Activated T-helper 1 cell treated with anti-CD3 and anti-CD28 coated beads, Interleukin-2, amount 50 U/mL, for 16 hours (primary cell): ENCODE data around the gene SLC16A11.
"Not testable (repeated sequence)": the region's sequence is repeated elsewhere in the genome, so short reads cannot be mapped to it uniquely, and the experiment has no call there.

Source experiments
- DNase-seq, 2 donors: peaks; one replicate each; pipeline ENCODE4 v3.0.0-alpha.2; 2020; ENCODE audit warnings: low read depth in 1 of 2, low spot score in 1 of 2

SLC16A11 gene

GRCh38 chr17:7011942-7012254 is 32.0 kb downstream of the SLC16A11 start:
- DNase-seq: no peak

- DNase-seq: no peak
Measured at GRCh38 chr17:7011415-7011814, 32.5 kb downstream of the SLC16A11 start.

- no peak for DNase-seq
Measured at GRCh38 chr17:7010523-7010922, 33.4 kb downstream of the SLC16A11 start.

- DNase-seq: no peak
Measured at GRCh38 chr17:7007143-7007542, 36.7 kb downstream of the SLC16A11 start.

DNA sequence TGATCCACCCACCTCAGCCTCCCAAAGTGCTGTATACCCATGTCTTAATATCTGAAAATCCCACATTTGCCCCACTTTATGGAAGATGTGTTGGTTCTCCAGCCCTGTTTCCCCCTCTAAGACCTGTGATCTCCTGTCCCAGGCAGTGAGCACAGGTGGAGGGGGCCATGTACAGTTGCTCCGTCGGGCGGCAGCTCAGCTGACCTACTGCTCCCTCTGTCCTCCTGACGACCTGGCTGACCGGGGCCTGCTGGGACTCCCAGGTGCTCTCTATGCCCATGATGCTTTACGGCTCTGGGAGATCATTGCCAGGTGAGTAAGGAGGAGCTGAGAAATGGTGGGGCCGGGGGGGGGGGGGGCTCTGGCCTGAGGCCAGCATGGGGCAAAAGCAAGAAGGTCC is 38.2 kb downstream of the SLC16A11 start:
- no peak for DNase-seq

DNA sequence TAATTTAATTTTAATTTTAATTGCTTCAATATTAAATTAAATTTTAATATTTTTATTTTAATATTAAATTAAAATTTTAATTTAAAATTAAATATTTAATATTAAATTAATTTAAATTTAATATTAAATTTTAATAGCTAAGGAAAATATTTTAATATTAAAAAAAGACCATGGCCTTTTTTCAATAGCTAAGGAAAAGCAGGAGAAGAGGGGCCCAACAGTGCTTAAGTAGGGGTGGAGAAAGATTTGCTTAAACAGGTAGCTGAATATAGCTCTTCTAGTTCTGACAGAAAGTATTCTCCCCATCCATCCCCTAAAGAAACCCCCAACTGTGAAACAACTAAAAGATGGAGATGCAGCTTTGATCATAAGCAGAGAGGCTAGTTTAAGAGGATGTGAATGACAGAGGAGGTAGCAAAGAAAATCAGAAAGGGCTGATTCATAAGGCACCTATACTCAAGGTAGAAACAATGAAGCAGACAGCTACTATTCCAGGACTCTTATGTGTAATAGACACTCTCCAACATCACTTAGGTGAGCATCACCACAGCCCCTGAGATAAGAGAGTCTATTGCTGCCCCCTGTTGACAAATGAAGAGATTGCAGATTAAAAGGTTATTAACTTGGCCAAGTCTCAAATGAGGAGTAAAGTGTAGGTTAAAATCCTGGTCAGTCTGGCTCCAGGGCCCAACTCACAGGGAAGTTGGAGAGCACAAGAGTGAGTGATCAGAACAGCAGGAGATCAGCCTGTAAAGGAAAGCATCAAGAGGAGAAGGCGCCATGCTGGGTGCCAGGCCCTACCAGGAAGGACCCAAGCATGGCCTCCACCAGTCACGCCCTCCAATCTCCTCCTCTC is 39.3 kb downstream of the SLC16A11 start:
- no peak for DNase-seq

- no peak for DNase-seq
Measured at GRCh38 chr17:7003745-7004144, 40.1 kb downstream of the SLC16A11 start.

GRCh38 chr17:7002288-7003047 is 41.4 kb downstream of the SLC16A11 start:
- no peak for DNase-seq

- no peak for DNase-seq
Measured at GRCh38 chr17:7001318-7001961, 42.5 kb downstream of the SLC16A11 start.

- DNase-seq: no peak
Measured at GRCh38 chr17:6998855-6999508, 44.9 kb downstream of the SLC16A11 start.

DNA sequence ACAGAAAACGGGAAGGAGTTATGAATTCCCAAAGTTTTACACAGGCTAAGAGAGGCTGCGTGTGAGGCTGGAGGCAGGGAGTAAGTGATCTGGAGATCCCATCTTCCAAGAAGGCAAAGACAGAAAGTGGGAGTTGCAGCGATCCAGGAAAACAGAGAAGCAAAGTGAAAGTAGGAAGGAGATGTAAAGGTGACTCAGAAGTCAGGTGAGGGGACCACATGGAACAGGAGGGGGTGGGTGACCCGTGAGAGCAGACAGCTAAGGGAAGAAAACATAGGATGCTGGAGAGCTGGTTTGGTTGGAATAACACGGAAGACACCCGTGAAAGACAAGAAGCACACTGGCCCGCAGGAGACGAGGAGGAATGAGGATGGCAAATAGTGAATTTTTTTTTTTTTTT is 46.7 kb downstream of the SLC16A11 start:
- DNase-seq: no peak

- DNase-seq: no peak
Measured at GRCh38 chr17:6996256-6997011, 47.5 kb downstream of the SLC16A11 start.

DNA sequence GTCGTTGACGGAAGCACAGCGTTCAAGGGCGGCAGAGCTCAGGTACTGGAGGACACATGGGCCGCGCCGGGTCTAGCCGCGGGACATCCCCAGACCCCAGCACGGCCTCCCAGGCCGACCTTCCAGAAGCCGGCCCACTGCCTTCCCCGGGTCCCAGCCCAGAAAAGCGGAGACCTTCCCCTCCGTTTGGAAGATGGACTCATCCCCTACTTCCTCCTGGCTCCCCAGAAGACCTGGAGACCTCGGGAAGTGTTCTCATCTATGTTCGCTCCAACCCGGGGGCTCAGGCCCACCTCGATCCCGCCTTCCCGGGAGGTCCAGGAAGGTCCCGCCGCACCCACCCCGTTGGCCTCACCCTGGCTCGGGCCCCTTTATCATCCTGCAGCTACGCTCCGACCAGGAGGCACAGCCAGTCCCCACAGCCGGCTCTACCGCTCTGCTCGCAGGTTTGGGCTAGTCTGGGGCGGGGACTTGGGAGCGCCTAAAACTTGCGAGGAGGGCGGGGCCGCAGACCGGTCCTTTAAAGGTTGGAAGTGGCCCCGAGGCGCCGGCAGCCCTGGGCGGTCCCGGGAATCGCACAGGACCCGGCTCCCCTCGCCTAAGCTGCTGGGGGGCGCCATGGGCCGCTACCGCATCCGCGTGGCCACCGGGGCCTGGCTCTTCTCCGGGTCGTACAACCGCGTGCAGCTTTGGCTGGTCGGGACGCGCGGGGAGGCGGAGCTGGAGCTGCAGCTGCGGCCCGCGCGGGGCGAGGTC is 48.2 kb downstream of the SLC16A11 start, which contains the start of gene ALOX12:
Gene ALOX12 (plus strand): TSS at position 550 of the 756 bp plus-strand sequence. CDS start 69 bp downstream, at position 619.
- DNase-seq: no peak

DNA sequence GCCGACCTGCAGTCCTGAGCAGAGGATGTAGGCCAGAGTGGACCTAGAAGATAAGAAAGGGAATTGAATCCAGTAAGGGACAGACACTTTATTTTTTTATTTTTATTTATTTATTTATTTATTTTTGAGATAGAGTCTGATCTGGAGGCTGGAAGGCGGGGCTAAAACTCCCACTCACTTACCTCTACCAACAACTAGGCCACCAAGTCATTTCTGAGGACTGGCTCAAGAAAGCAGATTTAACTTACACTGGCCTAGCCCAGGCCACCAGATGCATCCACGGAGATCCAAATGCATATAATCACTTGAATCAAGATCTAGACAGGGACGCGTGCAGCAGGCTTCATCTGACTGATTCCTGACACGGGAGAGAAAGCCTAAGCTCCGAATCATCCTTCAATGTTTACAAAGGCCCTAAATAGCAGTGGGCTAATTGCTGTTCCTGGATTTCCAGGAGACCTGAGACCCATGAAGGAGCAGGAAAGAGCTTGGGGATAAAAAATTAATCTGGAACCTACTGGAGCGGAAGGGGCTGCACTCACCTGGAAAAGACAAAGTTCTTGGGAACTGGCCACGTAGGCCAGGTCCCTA is 49.1 kb downstream of the SLC16A11 start:
- DNase-seq: no peak

DNA sequence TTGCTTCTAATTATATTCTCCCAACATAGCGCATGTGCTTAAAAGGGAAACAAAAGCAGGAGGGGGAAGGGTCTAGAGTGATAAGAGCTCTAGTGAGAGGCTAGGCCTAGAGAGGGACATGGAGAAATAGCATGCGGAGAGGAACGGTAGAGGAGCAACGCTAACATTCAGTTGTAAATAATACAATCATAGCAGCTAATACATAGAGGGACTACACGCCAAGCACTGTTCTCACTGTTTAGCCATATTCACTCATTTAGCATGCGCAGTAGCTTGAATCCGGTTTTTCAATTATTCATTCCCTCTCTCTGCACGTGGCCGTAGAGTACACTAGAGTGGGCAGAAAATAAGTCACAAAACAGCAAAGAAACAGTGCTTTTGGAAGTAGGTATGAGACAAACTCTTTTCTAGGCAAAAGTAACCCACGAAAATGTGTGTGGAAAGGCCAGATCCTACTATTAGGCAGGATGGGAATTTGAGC is 49.7 kb downstream of the SLC16A11 start:
- no peak for DNase-seq

- not testable (repeated sequence) for DNase-seq
Measured at GRCh38 chr17:6993613-6994056, 50.3 kb downstream of the SLC16A11 start.
